H1 (cell line): ENCODE results near the gene NYAP2. TPM values are rescaled to one million over a fixed set of nuclear protein-coding genes. Genes with fewer than 3 reads are reported as not detected.

Experiments
- CTCF ChIA-PET: fragments of 300-600 bp; sonication (Branson Sonifier 250); formaldehyde crosslinking; loops from one replicate; lab custom pipeline; 2021; ENCODE audit not compliant: partially characterized antibody; lab: Charles Lee
- POLR2A ChIA-PET: fragments of 300-600 bp; sonication (Branson Sonifier 250); formaldehyde crosslinking; loops from one replicate; lab custom pipeline; 2021; ENCODE audit warnings: inconsistent platforms; ENCODE audit not compliant: partially characterized antibody; lab: Charles Lee
- DNase-seq, 2 experiments: peaks; one replicate each; pipeline versions ENCODE4 v3.0.0 to v3.0.0-alpha.2; 2010 to 2022; ENCODE audit warnings: low spot score in 2 of 2, low read depth in 1 of 2, mixed read lengths in 1 of 2
- FAIRE-seq: peaks from 2 replicates; lab custom pipeline; 2011; peaks lifted over from hg19 to GRCh38; lab: Jason Lieb, UNC
- H2AFZ ChIP-seq: 2 replicates; pipeline ENCODE4 v1.8.1; 2012; ENCODE audit warnings: low read length, inconsistent platforms
- H2AK5ac ChIP-seq: 2 replicates; pipeline ENCODE4 v1.6.1; 2013; ENCODE audit warnings: low read depth, low read length
- H2BK120ac ChIP-seq: replicated peaks from 2 replicates; pipeline ENCODE3; 2013; ENCODE audit warnings: low read depth, low read length, inconsistent platforms
- H2BK12ac ChIP-seq: 2 replicates; pipeline ENCODE4 v1.6.1; 2013; ENCODE audit warnings: low read depth, low read length
- H2BK15ac ChIP-seq: 2 replicates; pipeline ENCODE4 v1.6.1; 2013; ENCODE audit warnings: low read length
- H2BK20ac ChIP-seq: 2 replicates; pipeline ENCODE4 v1.6.1; 2013; ENCODE audit warnings: low read length
- H2BK5ac ChIP-seq: 2 replicates; pipeline ENCODE4 v1.6.1; 2013; ENCODE audit warnings: low read depth, low read length
- H3K14ac ChIP-seq: 2 replicates; pipeline ENCODE4 v1.6.1; 2013; ENCODE audit warnings: inconsistent platforms; ENCODE audit not compliant: insufficient read length
- H3K18ac ChIP-seq: 2 replicates; pipeline ENCODE4 v1.6.1; 2013; ENCODE audit warnings: low read length; ENCODE audit errors: extremely low read depth
- H3K23ac ChIP-seq: 2 replicates; pipeline ENCODE4 v1.6.1; 2013; ENCODE audit warnings: inconsistent platforms; ENCODE audit not compliant: insufficient read length
- H3K23me2 ChIP-seq: 2 replicates; pipeline ENCODE4 v1.6.1; 2013; ENCODE audit warnings: low read depth, low read length
- H3K27ac ChIP-seq: 2 replicates; pipeline ENCODE4 v1.6.1; 2011; ENCODE audit warnings: low read depth, low read length, inconsistent platforms
- H3K27me3 ChIP-seq, 4 experiments: replicated peaks in 1 of 4; 1 replicate in 1 of 4; 2 replicates in 3 of 4; pipeline versions ENCODE4 v1.6.1 to v1.8.1; 2011 to 2013; ENCODE audit warnings: low read length in 3 of 4, mild to moderate bottlenecking in 3 of 4, inconsistent platforms in 2 of 4, mixed read lengths in 2 of 4, moderate library complexity in 1 of 4; ENCODE audit not compliant: control insufficient read depth in 3 of 4, insufficient read depth in 3 of 4; ENCODE audit errors: extremely low read depth in 1 of 4
- H3K36me3 ChIP-seq, 4 experiments: 2 replicates each; pipeline versions ENCODE4 v1.6.1 to v1.8.1; 2011 to 2013; ENCODE audit warnings: mild to moderate bottlenecking in 4 of 4, low read length in 3 of 4, moderate library complexity in 2 of 4, control low read depth in 1 of 4, inconsistent platforms in 1 of 4; ENCODE audit not compliant: insufficient read depth in 4 of 4, control insufficient read depth in 2 of 4
- H3K4ac ChIP-seq: replicated peaks from 2 replicates; pipeline ENCODE3; 2013; ENCODE audit warnings: low read length, low read depth, mixed read lengths, inconsistent platforms; ENCODE audit not compliant: insufficient read length
- H3K4me1 ChIP-seq, 4 experiments: replicated peaks in 1 of 4; 1 replicate in 1 of 4; 2 replicates in 3 of 4; pipeline versions ENCODE4 v1.6.1 to v1.8.1; 2011 to 2013; ENCODE audit warnings: low read length in 3 of 4, inconsistent platforms in 2 of 4, mixed read lengths in 1 of 4; ENCODE audit not compliant: insufficient read depth in 4 of 4, control insufficient read depth in 3 of 4
- H3K4me2 ChIP-seq, 2 experiments: 2 replicates each; pipeline versions ENCODE4 v1.6.1 to v1.8.1; 2011 to 2013; ENCODE audit warnings: low read depth in 2 of 2, low read length in 2 of 2, control low read depth in 1 of 2, inconsistent platforms in 1 of 2, mild to moderate bottlenecking in 1 of 2; ENCODE audit not compliant: insufficient read depth in 1 of 2
- H3K4me3 ChIP-seq, 4 experiments: fragments of 200-600, 300-600 bp in 1 of 4; sonication (generic), shearing (Covaris generic), sonication (Bioruptor Twin) in 1 of 4; 2 replicates each; pipeline versions ENCODE4 v1.5.1 to v1.8.1; 2011 to 2016; ENCODE audit warnings: low read length in 4 of 4, low read depth in 3 of 4, control low read depth in 2 of 4, inconsistent platforms in 2 of 4, mild to moderate bottlenecking in 2 of 4, mixed read lengths in 1 of 4, moderate library complexity in 1 of 4; ENCODE audit not compliant: insufficient read depth in 2 of 4; ENCODE audit errors: extremely low read depth in 1 of 4
- H3K56ac ChIP-seq: replicated peaks from 2 replicates; pipeline ENCODE3; 2013; ENCODE audit warnings: low read depth, mild to moderate bottlenecking, mixed read lengths, low read length, inconsistent platforms; ENCODE audit not compliant: insufficient read length
- H3K79me1 ChIP-seq: 2 replicates; pipeline ENCODE4 v1.6.1; 2013; ENCODE audit warnings: low read depth, low read length, control low read depth
- H3K79me2 ChIP-seq, 2 experiments: 2 replicates each; pipeline versions ENCODE4 v1.6.1 to v1.8.1; 2012 to 2013; ENCODE audit warnings: low read length in 2 of 2, mild to moderate bottlenecking in 2 of 2, inconsistent platforms in 1 of 2; ENCODE audit not compliant: insufficient read depth in 2 of 2, control insufficient read depth in 1 of 2
- H3K9ac ChIP-seq, 4 experiments: replicated peaks in 1 of 4; 1 replicate in 1 of 4; 2 replicates in 3 of 4; pipeline versions ENCODE4 v1.6.1 to v1.8.1; 2011 to 2013; ENCODE audit warnings: low read depth in 3 of 4, low read length in 3 of 4, control low read depth in 2 of 4, mild to moderate bottlenecking in 2 of 4, moderate library complexity in 2 of 4, inconsistent platforms in 1 of 4; ENCODE audit errors: extremely low read depth in 1 of 4
- H3K9me3 ChIP-seq, 2 experiments: 2 replicates each; pipeline versions ENCODE4 v1.6.1 to v1.8.1; 2012 to 2013; ENCODE audit warnings: mild to moderate bottlenecking in 2 of 2, moderate library complexity in 2 of 2, control low read depth in 1 of 2, inconsistent platforms in 1 of 2, low read depth in 1 of 2, low read length in 1 of 2, mixed read lengths in 1 of 2; ENCODE audit not compliant: insufficient read depth in 2 of 2
- H4K20me1 ChIP-seq, 2 experiments: replicated peaks in 1 of 2; 2 replicates each; pipeline versions ENCODE3 to v1.8.1; 2011 to 2013; ENCODE audit warnings: inconsistent platforms in 2 of 2, low read length in 2 of 2, mild to moderate bottlenecking in 1 of 2; ENCODE audit not compliant: insufficient read depth in 2 of 2, control insufficient read depth in 1 of 2
- H4K5ac ChIP-seq: 2 replicates; pipeline ENCODE4 v1.6.1; 2013; ENCODE audit warnings: low read length, low read depth, mixed read lengths, inconsistent platforms; ENCODE audit not compliant: insufficient read length
- H4K8ac ChIP-seq: 2 replicates; pipeline ENCODE4 v1.8.0; 2013; ENCODE audit warnings: mild to moderate bottlenecking, moderate library complexity, low read length, inconsistent platforms; ENCODE audit not compliant: insufficient read depth; ENCODE audit errors: extremely low read depth
- H4K91ac ChIP-seq: replicated peaks from 2 replicates; pipeline ENCODE3; 2013; ENCODE audit warnings: low read length, mixed read lengths, inconsistent platforms; ENCODE audit not compliant: insufficient read length
- EP300 ChIP-seq, 2 experiments: IDR thresholded peaks; 1 replicate in 1 of 2; 2 replicates in 1 of 2; pipeline ENCODE4 v1.6.1; 2011 to 2012; ENCODE audit warnings: low read depth in 2 of 2, low read length in 2 of 2, mild to moderate bottlenecking in 2 of 2, borderline replicate concordance in 1 of 2, inconsistent platforms in 1 of 2, moderate library complexity in 1 of 2
- SIRT6 ChIP-seq: IDR thresholded peaks from one replicate; pipeline ENCODE4 v1.7.1; 2012; ENCODE audit warnings: low read length, inconsistent platforms
- WGBS, 2 experiments: shearing (Covaris generic) in 1 of 2; methylation state at CpG; one replicate each; pipeline versions ENCODE4 v1.1.6 to v1.1.7; 2013 to 2015; ENCODE audit warnings: low lambda C conversion rate in 2 of 2, mixed read lengths in 2 of 2, inconsistent platforms in 1 of 2, low coverage in 1 of 2, missing lambda C conversion rate in 1 of 2; ENCODE audit not compliant: insufficient replicate concordance in 2 of 2, insufficient coverage in 1 of 2, insufficient read length in 1 of 2; ENCODE audit errors: extremely low coverage in 1 of 2, missing lambda C conversion rate in 1 of 2; 5-methylcytosine and 5-hydroxymethylcytosine counted together
- polyA plus RNA-seq, 7 experiments: library from polyadenylated mRNA; depleted of rRNA in 3 of 7; stranded (reverse) in 5 of 7; unstranded in 2 of 7; fragments of >200 nt in 5 of 7; fragments of 200-250 nt in 2 of 7; gene quantifications; 1 replicate in 5 of 7; 2 replicates in 1 of 7; 4 replicates in 1 of 7; pipeline versions ENCODE4 v1.2.1 to v1.2.3, GENCODE V29; 2011 to 2013; ENCODE audit warnings: missing spikeins in 2 of 7, mixed read lengths in 2 of 7
- total RNA-seq: library from RNA; stranded (reverse); fragmentation: NEBNext Ultra II Directional; extraction: Animal tissue kit (Norgen Biotek cat#: 25700); gene quantifications from 2 replicates; pipeline ENCODE4 v1.2.1, GENCODE V29; 2021

The NYAP2 gene
- total and polyA plus RNA-seq, 2 of the 8 experiments (the other 6 are each of a cell fraction or from before 2014, with no cell fraction given), result not detected

- no peak overlapping the region for H3K18ac ChIP-seq
- H2BK5ac ChIP-seq, result no peak overlapping the region
- no peaks in the 10 kb centered on the region for H3K79me2 ChIP-seq
- no peak overlapping the region for H3K4ac ChIP-seq
- H3K4me3 ChIP-seq, result no peak overlapping the region
- H3K79me1 ChIP-seq, result no peaks in the 10 kb centered on the region
- no peak overlapping the region for H3K14ac ChIP-seq
- ChIA-PET POLR2A (no interaction called here), CTCF (no interaction called here)
- WGBS, 2 experiments, result 84% methylated on average over 3 of the region's 3 CpGs; no CpG with 5 or more reads in 1 of the 2 experiments
- no peak overlapping the region for H3K27ac ChIP-seq
- no peaks in the 10 kb centered on the region for H3K4me1 ChIP-seq
- H3K36me3 ChIP-seq, result no peaks in the 10 kb centered on the region
- H2BK12ac ChIP-seq, result no peak overlapping the region
- no peaks in the 10 kb centered on the region for H3K9me3 ChIP-seq
- H3K4me2 ChIP-seq, result no peak overlapping the region
- no peak for DNase-seq
- no peak overlapping the region for H2BK20ac ChIP-seq
- no peaks in the 10 kb centered on the region for H4K20me1 ChIP-seq
- H2AK5ac ChIP-seq, result no peak overlapping the region
- H4K5ac ChIP-seq, result no peak overlapping the region
- no peak overlapping the region for H3K23ac ChIP-seq
- H2AFZ ChIP-seq, result no peak overlapping the region
- no peak overlapping the region for H3K9ac ChIP-seq
- H3K27me3 ChIP-seq, result no peaks in the 10 kb centered on the region; a peak in 1 of 7 replicates
- no peak overlapping the region for H2BK15ac ChIP-seq
- no peak overlapping the region for H2BK120ac ChIP-seq
- H3K56ac ChIP-seq, result no peak overlapping the region
- FAIRE-seq, result no peak
- no peak overlapping the region for H4K91ac ChIP-seq
- H4K8ac ChIP-seq, result no peak overlapping the region
- H3K23me2 ChIP-seq, result no peaks in the 10 kb centered on the region
- TF ChIP-seq EP300 (IDR thresholded peaks at IDR 0.05; ENCODE audit: borderline replicate concordance in 1 of 2, low read depth in 2 of 2, low read length in 2 of 2), result no peak
- no peak for TF ChIP-seq SIRT6
Measured at GRCh38 chr2:225590932-225591331, 191.4 kb downstream of the NYAP2 start.
